NCI-H187 treated with DMSO at 0.1 percent for 48 hours (cell line): Measurements from ENCODE around the gene MSLN.

Experiments
- DNase-seq: peaks from one replicate; lab custom pipeline; 2025; lab: John Stamatoyannopoulos, UW

The MSLN gene

GRCh38 chr16:723695-724094, 36.8 kb upstream of the MSLN start:
- no peak for DNase-seq

- DNase-seq: no peak
Observed at GRCh38 chr16:724188-725040, 36.1 kb upstream of the MSLN start.

- no peak for DNase-seq
Observed at GRCh38 chr16:725041-725376, 35.5 kb upstream of the MSLN start.

GRCh38 chr16:725463-726187, 34.9 kb upstream of the MSLN start:
- no peak for DNase-seq

GRCh38 chr16:726188-726437, 34.4 kb upstream of the MSLN start:
- no peak for DNase-seq

GRCh38 chr16:726438-727290, 33.9 kb upstream of the MSLN start, which contains the start of the genes CCDC78 and HAGHL:
TSS of gene CCDC78 (minus strand) at chr16:726443. CDS start at chr16:726367, 76 bp downstream.
TSS of gene HAGHL (plus strand) at chr16:727106. CDS start at chr16:727510, 404 bp downstream.
- DNase-seq: no peak

- DNase-seq: no peak
Observed at GRCh38 chr16:727291-727977, 33.1 kb upstream of the MSLN start.

- no peak for DNase-seq
Observed at GRCh38 chr16:728131-728889, 32.2 kb upstream of the MSLN start.

- DNase-seq: no peak
Observed at GRCh38 chr16:728890-729744, 31.4 kb upstream of the MSLN start.

GRCh38 chr16:729768-730665, 30.5 kb upstream of the MSLN start:
- no peak for DNase-seq

- no peak for DNase-seq
Observed at GRCh38 chr16:730666-731509, 29.6 kb upstream of the MSLN start.

- no peak for DNase-seq
Observed at GRCh38 chr16:732332-732731, 28.2 kb upstream of the MSLN start.

- DNase-seq: no peak
Observed at GRCh38 chr16:732936-733335, 27.6 kb upstream of the MSLN start.

- no peak for DNase-seq
Observed at GRCh38 chr16:733382-734207, 26.9 kb upstream of the MSLN start.

GRCh38 chr16:734208-734980, 26.1 kb upstream of the MSLN start:
- no peak for DNase-seq

GRCh38 chr16:734981-735881, 25.3 kb upstream of the MSLN start:
- DNase-seq: no peak
